Hepatocyte (in vitro differentiated cells): ENCODE data around the gene TMEM204.

Experiments used
- CTCF ChIP-seq: fragments of 200-600 bp; sonication (generic); IDR thresholded peaks from 2 replicates; pipeline ENCODE4 v1.5.1; 2016; ENCODE audit warnings: antibody characterized with exemption, mild to moderate bottlenecking; ENCODE audit not compliant: poor library complexity
- EZH2 ChIP-seq: fragments of 200-600 bp; sonication (generic); IDR thresholded peaks from 2 replicates; pipeline ENCODE4 v1.6.1; 2016; ENCODE audit warnings: antibody characterized with exemption, mild to moderate bottlenecking, borderline replicate concordance
- EZH2phosphoT487 ChIP-seq: fragments of 200-600 bp; sonication (generic); IDR thresholded peaks from one replicate; pipeline ENCODE4 v1.6.1; 2018; ENCODE audit warnings: antibody characterized with exemption, mild to moderate bottlenecking, low read depth, moderate library complexity; ENCODE audit not compliant: unreplicated experiment, severe bottlenecking

DNA sequence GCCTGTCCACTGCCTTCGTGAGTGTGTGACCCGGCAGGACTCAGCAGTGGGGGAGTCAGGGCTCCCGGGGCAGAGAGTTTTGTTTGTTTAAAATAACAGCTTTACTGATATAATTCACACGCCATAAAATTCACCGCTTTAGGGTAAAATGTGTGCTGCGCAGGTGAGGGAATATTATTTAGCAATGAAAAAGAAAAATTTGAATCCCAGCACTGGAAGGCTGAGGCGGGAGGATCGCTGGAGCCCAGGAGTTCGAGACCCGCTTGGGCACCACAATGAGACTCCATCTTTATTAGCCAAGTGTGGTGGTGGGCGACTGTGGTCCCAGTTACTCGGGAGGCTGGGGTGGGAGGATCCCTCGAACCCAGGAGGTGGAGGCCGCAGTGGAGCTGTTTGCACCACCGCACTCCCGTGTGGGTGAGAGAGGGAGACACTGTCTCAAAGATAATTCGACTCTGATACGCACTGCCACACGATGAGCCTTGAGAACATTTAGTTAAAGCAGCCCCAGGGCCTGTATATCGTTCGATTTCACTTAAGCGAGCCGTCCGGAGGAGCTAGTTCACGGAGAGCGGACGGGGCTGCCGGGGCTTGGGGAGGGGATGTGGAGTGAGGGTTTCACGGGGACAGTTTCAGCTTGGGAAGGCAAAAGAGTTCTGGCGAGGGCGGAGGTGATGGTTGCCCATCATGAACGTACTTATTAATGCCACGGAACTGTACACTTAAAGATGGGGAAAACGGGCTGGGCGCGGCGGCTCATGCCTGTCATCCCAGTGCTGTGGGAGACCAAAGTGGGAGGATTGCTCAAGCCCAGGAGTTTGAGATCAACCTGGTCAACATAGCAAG, 30.1 kb upstream of the TMEM204 start:
- TF ChIP-seq CTCF (no peak), EZH2 (no peak), EZH2phosphoT487 (no peak)
